ENCODE measurements around the gene SECTM1.

The SECTM1 gene

GRCh38 chr17:82277851-82278250 lies 55.7 kb downstream of the SECTM1 start:
- FAIRE-seq = no peak

- no peak for FAIRE-seq
Measured at GRCh38 chr17:82276938-82277337, 56.6 kb downstream of the SECTM1 start.

GRCh38 chr17:82275326-82275725 lies 58.2 kb downstream of the SECTM1 start:
- no peak for FAIRE-seq

GRCh38 chr17:82274134-82275020 lies 59.2 kb downstream of the SECTM1 start:
- FAIRE-seq = no peak

- no peak for FAIRE-seq
Measured at GRCh38 chr17:82273327-82274133, 60.0 kb downstream of the SECTM1 start, which contains the start of gene CSNK1D. Gene CSNK1D (minus strand): TSS chr17:82273700. CDS start chr17:82273381, 319 bp downstream.

- no peak for FAIRE-seq
Measured at GRCh38 chr17:82272495-82273326, 60.9 kb downstream of the SECTM1 start.

GRCh38 chr17:82271401-82271800 lies 62.2 kb downstream of the SECTM1 start:
- FAIRE-seq = no peak

Data from A204.1 (cell line).